Smooth muscle cell (in vitro differentiated cells): ENCODE results near the gene MUSK. TPM values are rescaled to one million over a fixed set of nuclear protein-coding genes. Genes with fewer than 3 reads are reported as not detected.

ENCODE experiments used
- DNase-seq: peaks from one replicate; lab custom pipeline; 2025; ENCODE audit not compliant: unreplicated experiment; lab: John Stamatoyannopoulos, UW
- H2AFZ ChIP-seq: fragments of 200-600 bp; sonication (generic); 2 replicates; pipeline ENCODE4 v1.6.0; 2016; ENCODE audit warnings: antibody characterized with exemption, low read depth, mild to moderate bottlenecking
- H3F3A ChIP-seq: fragments of 200-600 bp; sonication (generic); 2 replicates; pipeline ENCODE4 v1.6.0; 2017; ENCODE audit warnings: antibody characterized with exemption, low read depth
- H3K27ac ChIP-seq: fragments of 200-600 bp; sonication (generic); 2 replicates; pipeline ENCODE4 v1.5.1; 2016; ENCODE audit warnings: low read depth, mild to moderate bottlenecking
- H3K27me3 ChIP-seq: fragments of 200-600 bp; sonication (generic); 2 replicates; pipeline ENCODE4 v1.6.1; 2016; ENCODE audit warnings: low read depth, mild to moderate bottlenecking
- H3K36me3 ChIP-seq: fragments of 200-600 bp; sonication (generic); 2 replicates; pipeline ENCODE4 v1.5.1; 2016; ENCODE audit warnings: low read depth
- H3K4me1 ChIP-seq: fragments of 200-600 bp; sonication (generic); 2 replicates; pipeline ENCODE4 v1.5.1; 2016; ENCODE audit warnings: low read depth
- H3K4me2 ChIP-seq: fragments of 200-600 bp; sonication (generic); 2 replicates; pipeline ENCODE4 v1.6.0; 2016; ENCODE audit warnings: mild to moderate bottlenecking
- H3K4me3 ChIP-seq: fragments of 200-600 bp; sonication (generic); 2 replicates; pipeline ENCODE4 v1.5.1; 2016; ENCODE audit warnings: mild to moderate bottlenecking
- H3K79me2 ChIP-seq: fragments of 200-600 bp; sonication (generic); 2 replicates; pipeline ENCODE4 v1.6.0; 2016; ENCODE audit warnings: low read depth, mild to moderate bottlenecking
- H3K9ac ChIP-seq: fragments of 200-600 bp; sonication (generic); 2 replicates; pipeline ENCODE4 v1.6.0; 2016; ENCODE audit warnings: low read depth
- H3K9me3 ChIP-seq: fragments of 200-600 bp; sonication (generic); replicated peaks from 2 replicates; pipeline ENCODE4 v1.5.1; 2016; ENCODE audit warnings: low read depth
- H4K20me1 ChIP-seq: fragments of 200-600 bp; sonication (generic); 2 replicates; pipeline ENCODE4 v1.6.0; 2016; ENCODE audit warnings: low read depth
- WGBS: methylation state at CpG from one replicate; pipeline ENCODE4 v1.1.7; 2016; ENCODE audit warnings: low lambda C conversion rate; 5-methylcytosine and 5-hydroxymethylcytosine counted together
- polyA plus RNA-seq: library from polyadenylated mRNA; unstranded; fragments of >200 nt; fragmentation: Nextera tagmentation; extraction: Ambion mirVana; gene quantifications from 2 replicates; pipeline ENCODE4 v1.2.1, GENCODE V29; 2016
- small RNA-seq: library from RNA; depleted of rRNA; stranded (forward); fragments of <200 nt; gene quantifications from one replicate; pipeline ENCODE3, GENCODE V24; 2014
- total RNA-seq: library from RNA; depleted of rRNA; stranded (reverse); fragments of >200 nt; gene quantifications from 2 replicates; pipeline ENCODE4 v1.2.3, GENCODE V29; 2014
- TF ChIP-seq, protein P1 (sequence below): fragments of 200-600 bp; sonication (generic); IDR thresholded peaks from 2 replicates; pipeline ENCODE4 v1.5.1; 2017; ENCODE audit warnings: borderline replicate concordance, mild to moderate bottlenecking, antibody characterized with exemption; ENCODE audit not compliant: insufficient read depth, poor library complexity, severe bottlenecking

MUSK gene
- total and polyA plus RNA-seq, 2 experiments from 2014 or later, result not detected

DNA sequence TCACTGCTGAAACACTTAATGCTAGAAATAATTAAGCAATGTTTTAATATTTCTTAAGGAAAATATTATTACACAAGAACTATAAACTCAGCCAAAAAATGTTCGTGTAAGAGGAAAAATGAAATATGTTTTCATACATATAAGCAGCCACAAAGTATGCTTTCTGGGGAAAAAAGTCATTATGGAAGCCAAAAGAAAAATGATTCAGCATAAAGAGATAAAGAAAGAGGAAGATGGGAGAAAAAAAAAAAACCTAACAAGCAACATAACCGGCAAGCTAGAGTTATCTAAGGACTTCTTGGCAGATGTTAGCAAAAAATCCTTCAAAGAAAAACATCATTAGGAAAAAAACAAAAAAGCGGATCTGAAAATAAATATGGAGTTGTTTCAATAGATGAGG lies 179.1 kb downstream of the MUSK start:
- TF ChIP-seq, protein P1, sequence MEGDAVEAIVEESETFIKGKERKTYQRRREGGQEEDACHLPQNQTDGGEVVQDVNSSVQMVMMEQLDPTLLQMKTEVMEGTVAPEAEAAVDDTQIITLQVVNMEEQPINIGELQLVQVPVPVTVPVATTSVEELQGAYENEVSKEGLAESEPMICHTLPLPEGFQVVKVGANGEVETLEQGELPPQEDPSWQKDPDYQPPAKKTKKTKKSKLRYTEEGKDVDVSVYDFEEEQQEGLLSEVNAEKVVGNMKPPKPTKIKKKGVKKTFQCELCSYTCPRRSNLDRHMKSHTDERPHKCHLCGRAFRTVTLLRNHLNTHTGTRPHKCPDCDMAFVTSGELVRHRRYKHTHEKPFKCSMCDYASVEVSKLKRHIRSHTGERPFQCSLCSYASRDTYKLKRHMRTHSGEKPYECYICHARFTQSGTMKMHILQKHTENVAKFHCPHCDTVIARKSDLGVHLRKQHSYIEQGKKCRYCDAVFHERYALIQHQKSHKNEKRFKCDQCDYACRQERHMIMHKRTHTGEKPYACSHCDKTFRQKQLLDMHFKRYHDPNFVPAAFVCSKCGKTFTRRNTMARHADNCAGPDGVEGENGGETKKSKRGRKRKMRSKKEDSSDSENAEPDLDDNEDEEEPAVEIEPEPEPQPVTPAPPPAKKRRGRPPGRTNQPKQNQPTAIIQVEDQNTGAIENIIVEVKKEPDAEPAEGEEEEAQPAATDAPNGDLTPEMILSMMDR, result no peak
- Histone ChIP-seq H3K79me2 (no peaks in the 10 kb centered on the region), H4K20me1 (no peaks in the 10 kb centered on the region), H3F3A (no peaks in the 10 kb centered on the region), H3K4me2 (peak overlapping the region; percentile 36), H2AFZ (no peak overlapping the region), H3K9ac (no peak overlapping the region), H3K36me3 (no peaks in the 10 kb centered on the region), H3K27me3 (no peaks in the 10 kb centered on the region), H3K4me1 (peaks cover 5% of the 10 kb centered on the region), H3K4me3 (no peak overlapping the region), H3K9me3 (no peaks in the 10 kb centered on the region), H3K27ac (no peak overlapping the region)
- 77% methylated on average over 3 of the region's 3 CpGs for WGBS
- DNase-seq, result no peak

DNA sequence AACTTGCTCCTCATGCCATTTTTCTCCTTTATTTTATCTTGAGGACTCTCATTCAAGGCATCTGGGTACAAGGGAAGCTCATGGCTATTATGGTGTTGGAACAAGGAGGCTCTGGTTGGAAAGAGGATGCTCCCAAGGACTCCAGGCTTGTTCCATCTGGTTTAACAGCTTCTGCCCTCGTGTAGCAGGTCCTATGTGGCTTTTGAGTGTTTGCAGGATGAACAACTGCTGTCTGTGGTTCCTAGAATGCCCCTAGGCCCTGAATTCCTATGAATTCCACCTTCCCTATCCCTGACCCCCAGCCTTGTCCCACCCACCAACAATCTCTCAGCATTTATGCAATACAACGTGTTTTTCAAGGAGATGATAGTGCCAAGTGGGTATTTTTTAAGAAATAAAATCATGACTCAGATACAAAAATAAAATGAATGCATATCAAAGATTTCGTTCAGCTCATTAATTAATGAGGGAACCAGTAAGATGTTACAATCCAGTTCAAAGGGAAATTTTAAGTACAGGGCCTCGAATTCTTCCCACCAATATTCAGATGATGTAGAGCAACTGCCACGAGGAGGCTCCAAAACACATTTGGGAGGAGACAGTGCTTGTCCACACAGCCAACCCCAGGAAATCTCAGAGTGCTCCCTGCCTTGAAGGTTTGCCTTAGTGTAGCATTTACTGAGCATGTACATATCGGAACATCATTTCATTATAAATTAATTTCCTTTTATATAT lies 182.0 kb downstream of the MUSK start:
- peaks cover 5% of the 10 kb centered on the region for H3K4me1 ChIP-seq
- no peaks in the 10 kb centered on the region for H3K36me3 ChIP-seq
- no peaks in the 10 kb centered on the region for H3K27me3 ChIP-seq
- H3K79me2 ChIP-seq, result no peaks in the 10 kb centered on the region
- no peaks in the 10 kb centered on the region for H4K20me1 ChIP-seq
- H3K27ac ChIP-seq, result no peak overlapping the region
- H3F3A ChIP-seq, result no peaks in the 10 kb centered on the region
- H3K9ac ChIP-seq, result no peak overlapping the region
- no peak overlapping the region for H2AFZ ChIP-seq
- TF ChIP-seq, protein P1, result no peak
- H3K9me3 ChIP-seq, result no peaks in the 10 kb centered on the region
- H3K4me3 ChIP-seq, result no peak overlapping the region
- H3K4me2 ChIP-seq, result no peak overlapping the region
- no peak for DNase-seq
- 75% methylated on average over 6 of the region's 6 CpGs for WGBS

Small RNAs within 50 kb of the gene (small RNA-seq; reads per million reads assigned to genes)
- gene AL513328.1, result not detected

Other genes starting within 250 kb of the MUSK start
- gene SVEP1, start 89.0 kb upstream of the MUSK start, total RNA-seq, result 14.8 and 16.6 TPM in 2 replicates
- 4.8 and 6.4 TPM in 2 replicates for gene SVEP1, start 89.0 kb upstream of the MUSK start, polyA plus RNA-seq